Measurements from ENCODE around the gene C7.

- TF ChIP-seq SIN3A (IDR thresholded peaks at IDR 0.05; ENCODE audit: borderline replicate concordance, insufficient read depth, low read length) (no peak), REST (IDR thresholded peaks at IDR 0.05; ENCODE audit: insufficient read depth in 1 of 2, low read depth in 2 of 2, low read length in 2 of 2) (no peak), TAF1 (IDR thresholded peaks at IDR 0.05; ENCODE audit: borderline replicate concordance, insufficient read depth, low read length) (no peak), POLR2AphosphoS5 (IDR thresholded peaks at IDR 0.05; ENCODE audit: low read depth, low read length) (no peak)
Observed at GRCh38 chr5:40928886-40929448, 19.7 kb downstream of the C7 start.

All from PFSK-1 (cell line).